GM06990 (cell line): Measurements from ENCODE around the gene SLC8A3.
A peak's percentile ranks its signal among the peaks of the same experiment; 100 is the strongest.

ENCODE experiments used
- DNase-seq: peaks from one replicate; pipeline ENCODE4 v3.0.0-alpha.2; 2011; ENCODE audit not compliant: insufficient read length; ENCODE audit errors: extremely low read depth
- H3K27me3 ChIP-seq: replicated peaks from 2 replicates; pipeline ENCODE4 v1.6.0; 2011; ENCODE audit warnings: low read length; ENCODE audit not compliant: control insufficient read depth, insufficient read depth
- H3K36me3 ChIP-seq: 2 replicates; pipeline ENCODE4 v1.5.1; 2011; ENCODE audit warnings: low read length; ENCODE audit not compliant: control insufficient read depth, insufficient read depth
- H3K4me3 ChIP-seq: replicated peaks from 2 replicates; pipeline ENCODE4 v1.5.1; 2011; ENCODE audit warnings: low read depth, mild to moderate bottlenecking, control low read depth, low read length
- CTCF ChIP-seq: IDR thresholded peaks from 2 replicates; pipeline ENCODE4 v1.5.1; 2011; ENCODE audit warnings: low read length, control low read depth, mild to moderate bottlenecking, inconsistent platforms; ENCODE audit not compliant: insufficient read depth, poor library complexity, severe bottlenecking

The SLC8A3 gene

GRCh38 chr14:70047598-70048312 is 141.0 kb downstream of the SLC8A3 start:
- Histone ChIP-seq H3K4me3 (no peak overlapping the region), H3K27me3 (no peaks in the 10 kb centered on the region), H3K36me3 (no peaks in the 10 kb centered on the region)
- DNase-seq = no peak
- no peak for TF ChIP-seq CTCF

GRCh38 chr14:70045844-70046535 is 142.8 kb downstream of the SLC8A3 start:
- H3K27me3 ChIP-seq = no peaks in the 10 kb centered on the region
- H3K36me3 ChIP-seq = no peaks in the 10 kb centered on the region
- peak; percentile 67 for TF ChIP-seq CTCF
- no peak overlapping the region for H3K4me3 ChIP-seq
- DNase-seq = peak; percentile 29

GRCh38 chr14:70045310-70045709 is 143.4 kb downstream of the SLC8A3 start:
- Histone ChIP-seq H3K27me3 (no peaks in the 10 kb centered on the region), H3K4me3 (no peak overlapping the region), H3K36me3 (no peaks in the 10 kb centered on the region)
- no peak for DNase-seq
- no peak for TF ChIP-seq CTCF

GRCh38 chr14:70043001-70043400 is 145.8 kb downstream of the SLC8A3 start:
- no peak for TF ChIP-seq CTCF
- Histone ChIP-seq H3K4me3 (no peak overlapping the region), H3K27me3 (no peaks in the 10 kb centered on the region), H3K36me3 (no peaks in the 10 kb centered on the region)
- no peak for DNase-seq

GRCh38 chr14:70036665-70037064 is 152.1 kb downstream of the SLC8A3 start:
- DNase-seq = no peak
- TF ChIP-seq CTCF = peak; percentile 6

More at GRCh38 chr14:70036665-70037064, 152.1 kb downstream of the SLC8A3 start:
- Histone ChIP-seq H3K27me3 (no peaks in the 10 kb centered on the region), H3K36me3 (no peaks in the 10 kb centered on the region), H3K4me3 (no peak overlapping the region)
